GM12878 (cell line): ENCODE measurements around the gene FAM83D. TPM values are rescaled to one million over a fixed set of nuclear protein-coding genes. Genes with fewer than 3 reads are reported as not detected.

Experiments used
- ATAC-seq: fragments of 200-7000 bp; cut with Tn5 transposase; 3 replicates; pipeline ENCODE4 v1.9.1; 2020; ENCODE audit warnings: mild to moderate bottlenecking, moderate library complexity
- BruUV-seq: library from RNA; stranded (reverse); fragments of 400-500 nt; replicated peaks from 2 replicates; lab custom pipeline; 2021; lab: Mats Ljungman, UMichigan
- CTCF ChIA-PET: fragments of 300-600 bp; sonication (Branson Sonifier 250); formaldehyde crosslinking; extraction: SDS; loops from one replicate; lab custom pipeline; 2021; ENCODE audit warnings: inconsistent platforms; lab: Yijun Ruan, JAX
- POLR2A ChIA-PET: fragments of 350-600 bp; formaldehyde crosslinking; extraction: SDS; loops from one replicate; lab custom pipeline; 2021; ENCODE audit warnings: inconsistent platforms; lab: Charles Lee
- RAD21 ChIA-PET: fragments of 300-600 bp; sonication (Branson Sonifier 250); formaldehyde crosslinking; loops from one replicate; lab custom pipeline; 2023; ENCODE audit warnings: antibody characterized with exemption; ENCODE audit not compliant: unreplicated experiment; lab: Charles Lee
- SMC1A ChIA-PET: fragments of 300-600 bp; sonication (Branson Sonifier 250); formaldehyde crosslinking; loops from one replicate; lab custom pipeline; 2023; ENCODE audit not compliant: unreplicated experiment, uncharacterized antibody; lab: Charles Lee
- DNase-seq: peaks from one replicate; pipeline ENCODE4 v3.0.0-alpha.2; 2011; ENCODE audit warnings: low read depth, low spot score
- FAIRE-seq: peaks from 3 replicates; lab custom pipeline; 2011; peaks lifted over from hg19 to GRCh38; lab: Jason Lieb, UNC
- H2AFZ ChIP-seq: 2 replicates; pipeline ENCODE4 v1.6.0; 2011; ENCODE audit warnings: low read depth, low read length, control low read depth; ENCODE audit not compliant: control insufficient read depth
- H3K27ac ChIP-seq: 2 replicates; pipeline ENCODE4 v1.5.1; 2011; ENCODE audit warnings: control low read depth; ENCODE audit not compliant: control insufficient read depth, insufficient read depth
- H3K27me3 ChIP-seq, 2 experiments: replicated peaks in 1 of 2; 2 replicates each; pipeline versions ENCODE4 v1.6.0 to v1.6.1; 2011; ENCODE audit warnings: low read length in 1 of 2; ENCODE audit not compliant: control insufficient read depth in 2 of 2, insufficient read depth in 2 of 2
- H3K36me3 ChIP-seq, 2 experiments: 2 replicates each; pipeline ENCODE4 v1.5.1; 2011; ENCODE audit warnings: low read length in 1 of 2; ENCODE audit not compliant: control insufficient read depth in 2 of 2, insufficient read depth in 2 of 2
- H3K4me1 ChIP-seq: 2 replicates; pipeline ENCODE4 v1.6.1; 2011; ENCODE audit warnings: mild to moderate bottlenecking, low read length, moderate library complexity, mixed read lengths; ENCODE audit not compliant: control insufficient read depth, insufficient read depth
- H3K4me2 ChIP-seq: 2 replicates; pipeline ENCODE4 v1.6.0; 2011; ENCODE audit warnings: control low read depth; ENCODE audit not compliant: control insufficient read depth, insufficient read depth
- H3K4me3 ChIP-seq: fragments of 200-600 bp; sonication (generic); 2 replicates; pipeline ENCODE4 v1.5.1; 2016
- H3K79me2 ChIP-seq: 2 replicates; pipeline ENCODE4 v1.6.0; 2011; ENCODE audit warnings: low read length; ENCODE audit not compliant: control insufficient read depth, insufficient read depth
- H3K9ac ChIP-seq: 2 replicates; pipeline ENCODE4 v1.8.0; 2011; ENCODE audit warnings: low read length, control low read depth, mixed read lengths; ENCODE audit not compliant: control insufficient read depth, insufficient read depth
- H3K9me3 ChIP-seq: replicated peaks from 3 replicates; pipeline ENCODE4 v1.5.1; 2011; ENCODE audit warnings: mild to moderate bottlenecking, low read length; ENCODE audit not compliant: control insufficient read depth, insufficient read depth
- H4K20me1 ChIP-seq: 2 replicates; pipeline ENCODE4 v1.6.0; 2011; ENCODE audit not compliant: control insufficient read depth, insufficient read depth
- BCL11A ChIP-seq: IDR thresholded peaks from 2 replicates; pipeline ENCODE4 v1.6.1; 2011; ENCODE audit warnings: low read depth, low read length
- CBX3 ChIP-seq: fragments of 200-600 bp; sonication (generic); IDR thresholded peaks from 2 replicates; pipeline ENCODE4 v1.6.1; 2016; ENCODE audit warnings: low read depth, borderline replicate concordance
- CHD2 ChIP-seq: IDR thresholded peaks from 2 replicates; pipeline ENCODE4 v1.6.1; 2011; ENCODE audit warnings: low read depth, low read length, improper control_type of control experiment, borderline replicate concordance
- CREM ChIP-seq: IDR thresholded peaks from 2 replicates; pipeline ENCODE4 v1.6.1; 2014; ENCODE audit warnings: antibody characterized with exemption, low read depth
- MTA2 ChIP-seq: fragments of 450-650 bp; IDR thresholded peaks from 2 replicates; pipeline ENCODE4 v1.6.1; 2016; ENCODE audit warnings: low read depth, mild to moderate bottlenecking, moderate library complexity
- NR2C2 ChIP-seq: IDR thresholded peaks from 2 replicates; pipeline ENCODE4 v1.6.1; 2011; ENCODE audit warnings: borderline replicate concordance, low read depth; ENCODE audit not compliant: control insufficient read depth, insufficient read length
- NR2F1 ChIP-seq: fragments of 450-650 bp; conservative IDR thresholded peaks from 2 replicates; pipeline ENCODE4 v1.6.1; 2017; ENCODE audit warnings: mild to moderate bottlenecking
- POLR2AphosphoS5 ChIP-seq: IDR thresholded peaks from 2 replicates; pipeline ENCODE4 v1.6.1; 2011; ENCODE audit warnings: mild to moderate bottlenecking, low read length, inconsistent platforms
- SMC3 ChIP-seq: IDR thresholded peaks from 2 replicates; pipeline ENCODE4 v1.6.1; 2011; ENCODE audit warnings: low read length, improper control_type of control experiment, borderline replicate concordance
- SP1 ChIP-seq: IDR thresholded peaks from one replicate; pipeline ENCODE4 v1.6.1; 2011; ENCODE audit warnings: low read depth, low read length
- SRF ChIP-seq, 2 experiments: IDR thresholded peaks; 2 replicates each; pipeline ENCODE4 v1.6.1; 2011; ENCODE audit warnings: low read depth in 2 of 2, low read length in 2 of 2, mild to moderate bottlenecking in 1 of 2, moderate library complexity in 1 of 2
- TCF3 ChIP-seq: IDR thresholded peaks from 2 replicates; pipeline ENCODE4 v1.6.1; 2012; ENCODE audit warnings: low read depth, mild to moderate bottlenecking, low read length, borderline replicate concordance; ENCODE audit not compliant: insufficient read depth
- ZNF207 ChIP-seq: fragments of 450-650 bp; IDR thresholded peaks from 2 replicates; pipeline ENCODE4 v1.6.1; 2014; ENCODE audit warnings: antibody characterized with exemption, mild to moderate bottlenecking, borderline replicate concordance
- WGBS: methylation state at CpG from one replicate; pipeline ENCODE4 v1.1.6; 2016; ENCODE audit warnings: low lambda C conversion rate; ENCODE audit not compliant: insufficient replicate concordance, insufficient coverage; ENCODE audit errors: missing lambda C conversion rate; 5-methylcytosine and 5-hydroxymethylcytosine counted together
- in situ Hi-C: fragments of 300-500 bp; cut with MboI; formaldehyde crosslinking; loops from 9 replicates; pipeline ENCODE4 v1.14.3; 2018; ENCODE audit warnings: mixed read lengths
- intact Hi-C: fragments of 100-400 bp; cut with micrococcal nuclease; formaldehyde crosslinking; loops from one replicate; pipeline ENCODE4 v1.14.2; 2022; ENCODE audit not compliant: unreplicated experiment
- polyA plus RNA-seq, 11 experiments: library from polyadenylated mRNA; depleted of rRNA in 4 of 11; unstranded in 6 of 11; stranded (reverse) in 5 of 11; fragments of >200 nt; fragmentation: Nextera tagmentation in 4 of 11; fragmentation: Illumina TruSeq in 1 of 11; extraction: Ambion mirVana in 4 of 11; extraction: Trizol in 1 of 11; gene quantifications; 1 replicate in 1 of 11; 2 replicates in 10 of 11; pipeline versions ENCODE4 v1.2.1 to v1.2.3, GENCODE V29; 2011 to 2016; ENCODE audit warnings: inconsistent platforms in 2 of 11, missing spikeins in 2 of 11, low read depth in 1 of 11
- total RNA-seq, 4 experiments: library from RNA; depleted of rRNA in 3 of 4; stranded (reverse); fragments of >200 nt in 3 of 4; fragmentation: Illumina TruSeq in 1 of 4; extraction: Trizol in 1 of 4; gene quantifications; 2 replicates each; pipeline versions ENCODE4 v1.2.1 to v1.2.3, GENCODE V29; 2013 to 2021
- TF ChIP-seq, protein P1 (sequence below): fragments of 450-650 bp; IDR thresholded peaks from 2 replicates; pipeline ENCODE4 v1.6.1; 2016; ENCODE audit warnings: mild to moderate bottlenecking
- TF ChIP-seq, protein P2 (sequence below): IDR thresholded peaks from 2 replicates; pipeline ENCODE4 v1.6.1; 2012; ENCODE audit warnings: improper control_type of control experiment, low read depth, low read length; ENCODE audit not compliant: insufficient replicate concordance

The FAM83D gene
- total and polyA plus RNA-seq, 10 of the 15 experiments (the other 5 are each of a cell fraction or from before 2014, with no cell fraction given) = 4.5 to 34.8 (median 19.2) TPM

DNA sequence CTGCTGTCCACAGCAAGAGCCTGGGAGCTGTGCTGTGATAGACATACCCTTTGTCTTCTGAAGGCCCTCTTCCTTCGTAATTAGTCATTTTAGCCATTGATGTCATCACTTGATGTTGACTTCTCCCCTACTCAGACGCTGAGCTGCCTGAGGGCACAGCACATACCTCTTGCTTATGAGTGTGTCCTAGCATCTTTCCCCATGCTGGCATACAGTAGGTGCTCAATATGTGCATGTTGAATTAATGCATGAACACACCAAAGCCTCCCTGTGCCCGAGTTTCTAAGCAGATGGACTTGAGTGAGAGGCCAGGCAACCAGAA is 35.8 kb upstream of the FAM83D start (continued):
- TF ChIP-seq, protein P1, sequence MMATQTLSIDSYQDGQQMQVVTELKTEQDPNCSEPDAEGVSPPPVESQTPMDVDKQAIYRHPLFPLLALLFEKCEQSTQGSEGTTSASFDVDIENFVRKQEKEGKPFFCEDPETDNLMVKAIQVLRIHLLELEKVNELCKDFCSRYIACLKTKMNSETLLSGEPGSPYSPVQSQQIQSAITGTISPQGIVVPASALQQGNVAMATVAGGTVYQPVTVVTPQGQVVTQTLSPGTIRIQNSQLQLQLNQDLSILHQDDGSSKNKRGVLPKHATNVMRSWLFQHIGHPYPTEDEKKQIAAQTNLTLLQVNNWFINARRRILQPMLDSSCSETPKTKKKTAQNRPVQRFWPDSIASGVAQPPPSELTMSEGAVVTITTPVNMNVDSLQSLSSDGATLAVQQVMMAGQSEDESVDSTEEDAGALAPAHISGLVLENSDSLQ = 0 out of 2 replicates have a peak, but pooled peaks have one; percentile 29
- no peak for TF ChIP-seq BCL11A
- no peak for TF ChIP-seq CHD2
- TF ChIP-seq SRF (IDR thresholded peaks at IDR 0.05; ENCODE audit: low read depth in 2 of 2, low read length in 2 of 2) = no peak
- TF ChIP-seq CBX3 = no peak

DNA sequence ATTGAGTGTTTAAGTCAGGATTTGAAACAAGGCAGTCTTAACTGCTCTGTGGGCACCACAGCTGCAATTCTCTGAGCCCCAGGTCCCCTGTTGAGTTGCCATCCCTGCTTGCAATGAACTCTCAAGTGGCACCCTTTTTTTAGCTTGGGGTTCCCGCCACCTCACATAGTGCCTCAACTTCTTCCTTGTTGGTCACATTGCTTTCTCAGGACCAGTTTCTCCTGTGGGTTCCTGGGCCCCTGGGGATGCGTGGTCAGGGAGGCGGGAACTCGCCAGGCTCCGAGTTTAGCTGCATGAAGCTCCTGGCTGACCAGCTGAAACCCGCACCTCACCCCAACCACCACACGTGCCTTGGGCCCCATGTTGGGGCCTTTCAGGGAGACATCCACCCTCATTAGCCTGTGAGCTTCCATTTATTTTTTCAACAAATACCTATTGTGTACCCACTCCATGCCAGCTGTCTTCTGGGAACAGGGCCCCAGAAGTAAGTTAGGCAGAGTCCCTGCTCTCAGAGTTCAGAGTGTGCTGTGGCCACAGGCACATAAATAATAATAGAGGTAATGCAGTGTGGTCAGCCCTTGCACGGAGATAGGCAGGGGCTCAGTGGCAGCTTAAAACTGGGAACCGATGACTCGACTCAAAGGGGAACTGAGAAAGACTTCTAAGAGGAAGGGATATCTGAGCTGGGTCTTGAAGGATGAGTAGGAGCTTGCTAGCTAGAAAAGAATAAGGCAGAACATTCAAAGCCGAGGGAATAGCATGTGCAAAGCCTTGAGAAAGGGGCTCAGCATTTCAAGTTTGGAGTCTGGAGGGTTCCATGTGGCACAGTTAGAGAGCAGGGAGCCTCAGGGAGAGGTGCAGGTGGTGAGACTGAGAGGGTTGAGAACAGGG is 33.9 kb upstream of the FAM83D start:
- DNase-seq = peak; percentile 79
- intact Hi-C loops = loop anchor here (1.0 kb wide), 4 partner anchors 17 to 87 kb away; partner anchors contain the start of gene PPP1R16B
- ChIA-PET SMC1A (interaction anchor here (0.7 to 6.6 kb wide), 43 partner anchors 11 to 247 kb away, joined by 3 to 131 read pairs (median 6); partner anchors contain the start of genes ACTR5 and PPP1R16B), POLR2A (interaction anchor here (0.7 to 4.6 kb wide), 15 partner anchors 9 to 142 kb away, joined by 3 to 60 read pairs (median 5); partner anchors contain the start of gene PPP1R16B), CTCF (interaction anchor here (0.7 to 6.9 kb wide), 44 partner anchors 10 to 349 kb away, joined by 3 to 183 read pairs (median 5); partner anchors contain the start of genes ACTR5, DHX35, FAM83D and PPP1R16B), RAD21 (interaction anchor here (0.6 to 6.5 kb wide), 32 partner anchors 15 to 259 kb away, joined by 3 to 205 read pairs (median 7); partner anchors contain the start of genes ACTR5, FAM83D and PPP1R16B)
- no TSS peak for BruUV-seq
- peak; percentile 71 for FAIRE-seq
- H3K4me3 ChIP-seq = no peak overlapping the region; the same call in 1 of the 2 replicates
- ATAC-seq = peak; percentile 82
- H3K4me1 ChIP-seq = peaks cover 50% of the 10 kb centered on the region
- peaks cover 26% of the 10 kb centered on the region for H3K79me2 ChIP-seq
- no peaks in the 10 kb centered on the region for H3K27me3 ChIP-seq
- peak overlapping the region; percentile 24 for H3K4me2 ChIP-seq
- H2AFZ ChIP-seq = no peak overlapping the region
- peak overlapping the region; percentile 59 for H3K9ac ChIP-seq
- no peaks in the 10 kb centered on the region for H3K9me3 ChIP-seq
- WGBS = 8% methylated on average over 11 of the region's 11 CpGs
- H3K27ac ChIP-seq = peak overlapping the region; percentile 91
- H3K36me3 ChIP-seq = peaks cover 37 to 46% of the 10 kb centered on the region in 2 experiments
- in situ Hi-C loops = no loop called here
- no peaks in the 10 kb centered on the region for H4K20me1 ChIP-seq
- no peak; the same call in 1 of the 2 replicates for TF ChIP-seq ZNF207
- 0 out of 4 replicates have a peak, but pooled peaks of 1 of the 2 experiments have one; percentile 21 for TF ChIP-seq SRF (IDR thresholded peaks at IDR 0.05; ENCODE audit: low read depth in 2 of 2, low read length in 2 of 2)
- TF ChIP-seq TCF3 = peak; percentile 8; the same call in 1 of the 2 replicates
- TF ChIP-seq MTA2 = peak; percentile 64
- TF ChIP-seq POLR2AphosphoS5 = no peak
- TF ChIP-seq SMC3 = peak; percentile 18; the same call in 1 of the 2 replicates
- TF ChIP-seq NR2C2 = no peak
- TF ChIP-seq, protein P2, sequence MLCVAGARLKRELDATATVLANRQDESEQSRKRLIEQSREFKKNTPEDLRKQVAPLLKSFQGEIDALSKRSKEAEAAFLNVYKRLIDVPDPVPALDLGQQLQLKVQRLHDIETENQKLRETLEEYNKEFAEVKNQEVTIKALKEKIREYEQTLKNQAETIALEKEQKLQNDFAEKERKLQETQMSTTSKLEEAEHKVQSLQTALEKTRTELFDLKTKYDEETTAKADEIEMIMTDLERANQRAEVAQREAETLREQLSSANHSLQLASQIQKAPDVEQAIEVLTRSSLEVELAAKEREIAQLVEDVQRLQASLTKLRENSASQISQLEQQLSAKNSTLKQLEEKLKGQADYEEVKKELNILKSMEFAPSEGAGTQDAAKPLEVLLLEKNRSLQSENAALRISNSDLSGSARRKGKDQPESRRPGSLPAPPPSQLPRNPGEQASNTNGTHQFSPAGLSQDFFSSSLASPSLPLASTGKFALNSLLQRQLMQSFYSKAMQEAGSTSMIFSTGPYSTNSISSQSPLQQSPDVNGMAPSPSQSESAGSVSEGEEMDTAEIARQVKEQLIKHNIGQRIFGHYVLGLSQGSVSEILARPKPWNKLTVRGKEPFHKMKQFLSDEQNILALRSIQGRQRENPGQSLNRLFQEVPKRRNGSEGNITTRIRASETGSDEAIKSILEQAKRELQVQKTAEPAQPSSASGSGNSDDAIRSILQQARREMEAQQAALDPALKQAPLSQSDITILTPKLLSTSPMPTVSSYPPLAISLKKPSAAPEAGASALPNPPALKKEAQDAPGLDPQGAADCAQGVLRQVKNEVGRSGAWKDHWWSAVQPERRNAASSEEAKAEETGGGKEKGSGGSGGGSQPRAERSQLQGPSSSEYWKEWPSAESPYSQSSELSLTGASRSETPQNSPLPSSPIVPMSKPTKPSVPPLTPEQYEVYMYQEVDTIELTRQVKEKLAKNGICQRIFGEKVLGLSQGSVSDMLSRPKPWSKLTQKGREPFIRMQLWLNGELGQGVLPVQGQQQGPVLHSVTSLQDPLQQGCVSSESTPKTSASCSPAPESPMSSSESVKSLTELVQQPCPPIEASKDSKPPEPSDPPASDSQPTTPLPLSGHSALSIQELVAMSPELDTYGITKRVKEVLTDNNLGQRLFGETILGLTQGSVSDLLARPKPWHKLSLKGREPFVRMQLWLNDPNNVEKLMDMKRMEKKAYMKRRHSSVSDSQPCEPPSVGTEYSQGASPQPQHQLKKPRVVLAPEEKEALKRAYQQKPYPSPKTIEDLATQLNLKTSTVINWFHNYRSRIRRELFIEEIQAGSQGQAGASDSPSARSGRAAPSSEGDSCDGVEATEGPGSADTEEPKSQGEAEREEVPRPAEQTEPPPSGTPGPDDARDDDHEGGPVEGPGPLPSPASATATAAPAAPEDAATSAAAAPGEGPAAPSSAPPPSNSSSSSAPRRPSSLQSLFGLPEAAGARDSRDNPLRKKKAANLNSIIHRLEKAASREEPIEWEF = peak; percentile 67
- peak; percentile 60; the same call in 1 of the 2 replicates for TF ChIP-seq NR2F1
- TF ChIP-seq SP1 = no peak
- peak; percentile 80 for TF ChIP-seq CREM
